ENCODE measurements around the gene YWHAH.
"Not testable (repeated sequence)": the region's sequence is repeated elsewhere in the genome, so short reads cannot be mapped to it uniquely, and the experiment has no call there.

YWHAH gene

DNA sequence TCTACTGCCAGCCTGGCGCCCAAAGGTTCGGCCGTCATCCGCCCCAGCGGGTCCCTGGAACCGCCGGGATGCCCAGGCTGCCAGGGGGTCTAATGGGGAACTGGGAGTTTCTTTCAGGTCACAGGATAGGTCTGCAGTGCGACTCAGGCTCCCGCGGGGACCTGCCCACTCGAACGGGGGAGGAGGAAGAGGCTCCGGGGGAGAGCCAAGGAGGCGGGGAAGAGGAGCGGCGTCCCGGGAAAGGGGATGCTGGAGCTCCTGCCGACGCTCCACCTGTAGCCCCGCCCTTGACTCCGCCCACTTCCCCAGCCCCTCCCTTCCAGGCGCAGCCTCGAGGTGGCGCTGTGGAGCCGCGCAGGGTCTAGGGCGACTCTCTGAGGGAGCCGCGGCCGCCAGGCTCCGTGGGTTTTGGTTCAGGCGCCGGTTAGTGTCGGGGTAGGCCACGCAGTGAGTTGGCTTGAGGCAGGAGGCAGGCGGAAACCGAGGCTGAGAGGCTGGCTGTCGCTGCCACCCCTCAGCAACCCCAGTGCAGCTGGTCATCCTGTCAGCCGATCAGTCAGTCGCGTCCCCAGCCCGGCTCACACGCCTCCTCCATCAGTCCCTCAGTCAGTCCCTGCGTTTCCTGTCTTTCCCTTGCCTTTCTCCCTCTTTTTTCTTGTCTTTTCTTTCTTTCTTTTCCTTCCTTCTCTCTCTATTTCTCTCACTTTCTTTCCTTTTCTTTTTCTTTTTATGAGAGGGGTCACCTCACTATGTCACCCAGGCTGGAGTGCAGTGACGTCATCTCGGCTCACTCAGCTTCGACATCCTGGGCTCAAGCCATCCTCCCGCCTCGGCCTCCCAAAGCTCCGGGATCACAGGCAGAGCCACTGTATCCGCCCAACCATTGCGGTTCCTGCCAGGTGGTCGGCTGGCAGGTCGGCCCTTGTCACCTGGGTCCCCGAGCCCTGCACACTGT is 26.4 kb downstream of the YWHAH start:
- H3K36me3 Mint-ChIP-seq (ENCODE audit: low read depth): no peaks in the 10 kb centered on the region
- H3K4me3 Mint-ChIP-seq: peak overlapping the region; percentile 77

DNA sequence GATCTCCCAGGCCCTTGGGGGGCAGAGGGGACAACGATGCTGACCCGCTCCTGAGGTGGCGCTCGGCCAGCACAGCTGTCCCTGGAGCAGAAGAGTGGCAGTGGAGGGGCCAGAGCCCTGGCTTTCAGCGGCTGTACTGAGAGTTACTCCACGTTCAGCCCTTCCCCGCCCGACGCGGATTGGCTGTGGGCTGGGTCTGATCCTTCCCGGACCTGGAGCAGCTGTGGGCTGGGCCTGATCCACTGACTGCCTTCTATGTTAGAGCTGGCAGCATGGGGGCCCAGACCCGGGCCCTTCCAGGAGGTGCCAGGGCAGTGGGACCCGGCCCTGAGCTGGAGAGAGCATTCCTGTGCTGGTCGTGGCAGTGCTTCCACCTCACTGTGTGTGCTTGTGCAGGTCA is 27.8 kb downstream of the YWHAH start:
- H3K4me3 Mint-ChIP-seq: no peak overlapping the region
- no peaks in the 10 kb centered on the region for H3K36me3 Mint-ChIP-seq (ENCODE audit: low read depth)
- H3K9me3 Mint-ChIP-seq: no peaks in the 10 kb centered on the region
- H3K4me1 Mint-ChIP-seq (ENCODE audit: low read depth): peaks cover 13% of the 10 kb centered on the region
- H3K27ac Mint-ChIP-seq: no peak overlapping the region
- peaks cover 13% of the 10 kb centered on the region for H3K27me3 Mint-ChIP-seq (ENCODE audit: low read depth)

More for the DNA sequence above, 26.4 kb downstream of the YWHAH start:
- Mint-ChIP-seq H3K27ac (peak overlapping the region; percentile 10), H3K27me3 (ENCODE audit: low read depth) (peaks cover 10% of the 10 kb centered on the region), H3K4me1 (ENCODE audit: low read depth) (peaks cover 11% of the 10 kb centered on the region), H3K9me3 (no peaks in the 10 kb centered on the region)

- Mint-ChIP-seq H3K36me3 (ENCODE audit: low read depth) (no peaks in the 10 kb centered on the region), H3K4me3 (no peak overlapping the region), H3K27me3 (ENCODE audit: low read depth) (peaks cover 21% of the 10 kb centered on the region), H3K9me3 (no peaks in the 10 kb centered on the region), H3K27ac (no peak overlapping the region), H3K4me1 (ENCODE audit: low read depth) (peaks cover 14% of the 10 kb centered on the region)
Measured at GRCh38 chr22:31973739-31974138, 29.4 kb downstream of the YWHAH start.

DNA sequence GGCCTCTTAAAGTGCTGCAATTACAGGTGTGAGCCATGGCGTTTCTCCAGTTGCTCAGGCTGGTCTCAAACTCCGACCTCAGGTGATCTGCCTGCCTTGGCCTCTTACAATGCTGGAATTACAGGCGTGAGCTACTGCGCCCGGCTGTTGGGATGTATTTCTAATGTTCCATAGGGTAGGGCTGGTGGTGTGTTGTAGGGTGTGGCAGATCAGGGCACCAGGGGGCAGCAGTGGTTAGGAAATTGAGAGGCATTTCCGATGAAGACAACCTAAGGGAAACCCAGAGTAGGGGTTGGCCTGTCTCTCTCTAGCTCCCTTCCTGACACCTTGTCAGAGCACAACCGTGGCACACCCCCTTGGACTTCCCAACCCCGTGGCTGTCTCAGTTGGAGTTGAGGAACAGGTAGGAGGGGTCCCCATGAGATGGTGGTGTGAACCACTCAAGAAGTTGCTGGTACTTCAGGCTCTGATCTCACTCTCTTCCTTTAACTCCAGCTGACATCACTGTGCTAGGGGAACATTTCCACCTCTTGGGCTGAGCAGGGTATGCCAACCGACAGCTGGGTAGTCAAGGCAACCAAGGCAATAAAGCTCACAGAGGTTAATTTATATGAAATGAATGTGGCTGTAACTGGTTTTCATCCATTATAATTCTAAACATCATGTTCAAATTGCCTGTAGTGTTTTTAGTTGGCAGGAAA is 33.0 kb downstream of the YWHAH start:
- no peak overlapping the region for H3K27ac Mint-ChIP-seq
- H3K4me3 Mint-ChIP-seq: no peak overlapping the region
- peaks cover 15% of the 10 kb centered on the region for H3K27me3 Mint-ChIP-seq (ENCODE audit: low read depth)
- peaks cover 3% of the 10 kb centered on the region for H3K4me1 Mint-ChIP-seq (ENCODE audit: low read depth)
- no peaks in the 10 kb centered on the region for H3K36me3 Mint-ChIP-seq (ENCODE audit: low read depth)
- H3K9me3 Mint-ChIP-seq: no peaks in the 10 kb centered on the region

GRCh38 chr22:31977939-31978338 is 33.6 kb downstream of the YWHAH start:
- no peak overlapping the region for H3K4me3 Mint-ChIP-seq
- H3K4me1 Mint-ChIP-seq (ENCODE audit: low read depth): peaks cover 3% of the 10 kb centered on the region
- H3K36me3 Mint-ChIP-seq (ENCODE audit: low read depth): no peaks in the 10 kb centered on the region
- H3K27me3 Mint-ChIP-seq (ENCODE audit: low read depth): peaks cover 15% of the 10 kb centered on the region
- no peak overlapping the region for H3K27ac Mint-ChIP-seq
- H3K9me3 Mint-ChIP-seq: no peaks in the 10 kb centered on the region

DNA sequence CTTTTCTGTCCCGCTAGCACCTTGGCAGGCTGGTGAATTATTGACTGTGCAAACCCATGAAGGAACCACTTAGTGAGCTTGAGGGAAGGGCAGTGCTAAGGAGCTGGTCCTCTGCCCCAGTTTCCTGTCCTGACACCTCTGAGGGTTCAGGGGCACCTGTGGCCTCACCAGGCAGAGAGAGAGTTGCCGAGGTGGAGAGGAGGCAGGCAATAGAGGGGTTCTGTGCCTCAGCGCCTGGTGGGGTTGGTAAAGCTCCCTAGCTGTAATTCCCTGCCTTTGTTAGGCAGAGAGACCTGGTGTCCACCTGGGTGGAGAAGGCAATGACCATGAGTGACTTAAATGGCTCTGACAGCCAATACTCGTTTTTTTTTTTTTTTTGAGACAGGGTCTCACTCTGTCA is 36.3 kb downstream of the YWHAH start:
- H3K4me1 Mint-ChIP-seq (ENCODE audit: low read depth): peaks cover 3% of the 10 kb centered on the region
- H3K27me3 Mint-ChIP-seq (ENCODE audit: low read depth): peaks cover 11% of the 10 kb centered on the region
- no peaks in the 10 kb centered on the region for H3K36me3 Mint-ChIP-seq (ENCODE audit: low read depth)
- H3K27ac Mint-ChIP-seq: no peak overlapping the region
- no peak overlapping the region for H3K4me3 Mint-ChIP-seq
- no peaks in the 10 kb centered on the region for H3K9me3 Mint-ChIP-seq

DNA sequence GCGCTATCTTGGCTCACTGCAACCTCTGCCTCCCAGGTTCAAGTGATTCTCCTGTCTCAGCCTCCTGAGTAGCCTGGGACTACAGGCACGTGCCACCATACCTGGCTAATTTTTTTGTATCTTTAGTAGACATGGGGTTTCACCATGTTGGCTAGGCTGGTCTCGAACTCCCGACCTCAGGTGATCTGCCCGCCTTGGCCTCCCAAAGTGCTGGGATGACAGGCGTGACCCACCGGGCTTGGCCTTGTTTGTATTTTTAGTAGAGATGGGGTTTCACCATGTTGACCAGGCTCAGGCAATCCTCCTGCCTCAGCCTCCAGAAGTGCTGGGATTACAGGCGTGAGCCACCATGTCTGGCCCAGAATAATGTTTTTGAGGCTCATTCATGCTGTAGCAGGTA is 37.6 kb downstream of the YWHAH start:
- H3K4me3 Mint-ChIP-seq; H3K27ac Mint-ChIP-seq; H3K36me3 Mint-ChIP-seq (ENCODE audit: low read depth); H3K9me3 Mint-ChIP-seq; H3K27me3 Mint-ChIP-seq (ENCODE audit: low read depth); H3K4me1 Mint-ChIP-seq (ENCODE audit: low read depth): not testable (repeated sequence)

DNA sequence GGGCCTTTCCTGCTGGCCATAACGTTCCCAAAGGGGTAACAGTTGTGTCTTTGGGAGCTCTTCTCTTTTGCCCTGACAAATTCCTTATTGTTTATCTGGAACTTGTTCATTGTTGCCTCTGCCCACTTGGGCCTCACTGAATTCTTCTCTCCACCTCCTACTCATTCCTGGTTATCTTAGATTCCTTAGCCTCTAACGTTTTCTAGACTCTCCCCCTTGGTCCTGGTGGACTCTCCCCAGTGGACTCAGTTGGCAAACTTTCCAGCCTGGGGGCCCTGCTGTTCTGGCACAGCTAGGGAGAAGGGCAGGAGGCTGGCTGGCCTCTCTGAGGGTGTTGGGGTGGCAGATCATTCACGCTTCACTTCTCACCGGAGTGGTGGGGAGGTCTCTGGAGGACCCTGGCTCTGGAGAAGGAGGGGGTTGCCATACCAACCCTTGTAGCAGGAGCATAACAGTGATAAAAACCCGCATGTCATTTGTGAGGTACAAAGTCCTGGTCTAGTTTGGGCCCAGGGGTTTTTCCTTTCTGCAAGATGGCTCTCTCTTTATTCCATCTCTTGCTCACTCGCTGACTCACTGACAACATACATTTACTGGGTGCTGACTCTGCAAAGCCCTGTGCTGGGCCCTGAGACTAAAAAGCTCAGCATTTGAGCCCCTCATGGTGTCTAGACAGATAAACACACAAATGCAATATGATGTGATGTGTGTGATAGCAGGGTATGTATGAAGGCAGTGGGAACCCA is 39.7 kb downstream of the YWHAH start:
- H3K4me1 Mint-ChIP-seq (ENCODE audit: low read depth): no peaks in the 10 kb centered on the region
- no peak overlapping the region for H3K27ac Mint-ChIP-seq
- H3K27me3 Mint-ChIP-seq (ENCODE audit: low read depth): peaks cover 12% of the 10 kb centered on the region
- H3K4me3 Mint-ChIP-seq: no peak overlapping the region
- H3K36me3 Mint-ChIP-seq (ENCODE audit: low read depth): no peaks in the 10 kb centered on the region
- no peaks in the 10 kb centered on the region for H3K9me3 Mint-ChIP-seq

DNA sequence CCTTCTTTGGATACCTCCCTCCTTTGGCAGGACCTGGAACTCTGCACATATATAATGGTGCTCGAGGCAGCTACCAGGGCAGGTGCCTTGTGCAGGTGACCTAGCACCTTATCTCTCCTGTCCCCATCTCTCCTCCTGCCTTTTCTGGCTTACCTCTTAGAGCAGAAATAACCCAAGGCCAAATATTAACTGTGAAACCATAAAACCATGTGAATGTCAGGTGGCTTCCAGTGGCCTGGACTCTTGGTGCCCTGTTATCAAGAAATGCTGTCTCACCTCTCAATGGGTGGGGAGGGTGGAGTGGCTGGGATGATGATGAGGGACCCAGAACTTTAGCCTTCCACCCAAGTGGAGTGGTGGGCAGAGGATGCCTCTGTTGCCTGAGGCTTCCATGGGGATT is 42.9 kb downstream of the YWHAH start:
- Mint-ChIP-seq H3K9me3 (no peaks in the 10 kb centered on the region), H3K27ac (no peak overlapping the region), H3K4me1 (ENCODE audit: low read depth) (no peaks in the 10 kb centered on the region), H3K36me3 (ENCODE audit: low read depth) (no peaks in the 10 kb centered on the region), H3K27me3 (ENCODE audit: low read depth) (peaks cover 26% of the 10 kb centered on the region), H3K4me3 (no peak overlapping the region)

DNA sequence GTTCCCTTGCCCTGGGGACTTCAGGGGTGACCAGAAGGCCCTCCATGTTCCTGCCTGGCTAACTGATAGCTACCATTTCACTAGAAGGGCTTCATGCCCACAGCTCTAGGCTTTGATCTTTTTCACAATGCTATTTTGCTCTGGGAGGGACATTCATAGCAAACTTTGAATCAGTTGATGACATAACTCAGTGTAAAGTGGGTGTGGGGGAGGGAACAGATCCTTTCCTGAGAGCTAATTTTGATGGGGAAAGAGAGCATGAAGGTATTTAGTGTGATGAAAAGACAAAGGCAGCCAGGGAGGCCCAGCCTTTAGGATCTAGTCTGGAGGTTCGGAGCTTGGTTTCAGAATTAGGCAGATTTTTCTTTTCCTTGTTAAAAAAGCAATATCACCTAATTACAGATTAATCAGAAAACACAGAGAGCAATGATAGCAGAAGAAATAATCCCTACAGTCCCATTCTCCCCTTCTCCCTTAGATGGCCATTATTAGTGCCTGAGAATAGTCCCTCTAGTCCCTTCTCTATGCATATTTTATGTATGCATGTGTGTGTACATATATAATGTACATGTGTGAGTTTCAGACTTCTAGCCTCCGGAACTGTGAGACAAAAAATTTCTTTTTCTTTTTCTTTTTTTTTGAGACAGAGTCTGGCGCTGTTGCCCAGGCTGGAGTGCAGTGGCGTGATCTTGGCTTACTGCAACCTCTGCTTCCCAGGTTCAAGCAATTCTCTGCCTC is 46.9 kb downstream of the YWHAH start:
- Mint-ChIP-seq H3K27me3 (ENCODE audit: low read depth) (peaks cover 27% of the 10 kb centered on the region), H3K4me1 (ENCODE audit: low read depth) (no peaks in the 10 kb centered on the region), H3K27ac (no peak overlapping the region), H3K36me3 (ENCODE audit: low read depth) (no peaks in the 10 kb centered on the region), H3K9me3 (no peaks in the 10 kb centered on the region), H3K4me3 (no peak overlapping the region)

GRCh38 chr22:31995046-31995445 is 50.7 kb downstream of the YWHAH start:
- Mint-ChIP-seq H3K4me3 (no peak overlapping the region), H3K36me3 (ENCODE audit: low read depth) (no peaks in the 10 kb centered on the region), H3K27ac (no peak overlapping the region), H3K27me3 (ENCODE audit: low read depth) (peaks cover 30% of the 10 kb centered on the region), H3K9me3 (no peaks in the 10 kb centered on the region), H3K4me1 (ENCODE audit: low read depth) (no peaks in the 10 kb centered on the region)

DNA sequence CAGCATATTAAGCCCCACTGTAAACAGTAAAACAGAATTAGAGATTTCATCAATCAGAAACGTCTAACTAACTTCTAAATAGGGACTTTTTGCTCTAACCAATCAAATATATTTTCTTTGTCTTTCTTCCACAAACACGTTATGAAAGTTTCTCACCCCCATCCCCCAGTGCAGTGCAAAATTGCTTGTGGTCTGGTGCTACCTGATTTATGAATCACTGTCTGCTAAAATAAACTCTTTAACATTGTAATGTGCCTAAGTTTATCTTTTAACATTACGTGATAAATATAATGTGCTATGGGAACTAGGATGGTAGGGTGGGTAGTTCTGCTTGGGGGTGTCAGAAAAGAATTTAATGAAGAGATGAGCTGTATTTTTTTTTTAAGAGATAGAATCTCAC is 51.5 kb downstream of the YWHAH start:
- peaks cover 29% of the 10 kb centered on the region for H3K27me3 Mint-ChIP-seq (ENCODE audit: low read depth)
- no peak overlapping the region for H3K27ac Mint-ChIP-seq
- H3K4me1 Mint-ChIP-seq (ENCODE audit: low read depth): no peaks in the 10 kb centered on the region
- no peaks in the 10 kb centered on the region for H3K9me3 Mint-ChIP-seq
- no peak overlapping the region for H3K4me3 Mint-ChIP-seq
- no peaks in the 10 kb centered on the region for H3K36me3 Mint-ChIP-seq (ENCODE audit: low read depth)

DNA sequence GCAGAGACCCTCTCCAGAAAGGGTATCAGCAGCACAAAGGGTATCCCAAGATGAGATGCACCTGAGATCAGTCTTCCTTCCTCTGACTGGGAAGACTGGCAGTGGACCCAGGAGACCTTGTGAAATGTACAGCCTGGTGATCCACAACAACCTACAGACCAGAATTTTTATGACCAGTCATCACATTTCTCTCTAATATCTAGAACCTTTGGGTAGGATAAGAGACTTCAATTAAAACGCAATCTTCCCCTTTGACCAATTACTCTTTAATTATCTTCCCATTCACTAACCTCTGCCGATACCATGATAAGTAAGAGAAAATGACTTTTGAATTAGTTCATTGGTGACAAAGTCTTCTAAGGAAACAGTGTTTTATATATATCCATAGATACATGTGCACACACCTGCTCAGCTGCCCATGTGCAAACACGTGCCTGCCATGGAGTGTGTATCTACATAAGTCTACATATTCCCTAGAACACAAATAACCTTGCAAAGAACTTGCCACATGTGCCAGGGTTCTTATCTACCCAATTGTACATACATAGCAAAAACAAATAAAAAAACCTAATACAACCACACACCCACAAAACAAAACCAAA is 54.5 kb downstream of the YWHAH start:
- Mint-ChIP-seq H3K4me1 (ENCODE audit: low read depth) (no peaks in the 10 kb centered on the region), H3K4me3 (no peak overlapping the region), H3K9me3 (no peaks in the 10 kb centered on the region), H3K27ac (no peak overlapping the region), H3K27me3 (ENCODE audit: low read depth) (peaks cover 29% of the 10 kb centered on the region), H3K36me3 (ENCODE audit: low read depth) (no peaks in the 10 kb centered on the region)

DNA sequence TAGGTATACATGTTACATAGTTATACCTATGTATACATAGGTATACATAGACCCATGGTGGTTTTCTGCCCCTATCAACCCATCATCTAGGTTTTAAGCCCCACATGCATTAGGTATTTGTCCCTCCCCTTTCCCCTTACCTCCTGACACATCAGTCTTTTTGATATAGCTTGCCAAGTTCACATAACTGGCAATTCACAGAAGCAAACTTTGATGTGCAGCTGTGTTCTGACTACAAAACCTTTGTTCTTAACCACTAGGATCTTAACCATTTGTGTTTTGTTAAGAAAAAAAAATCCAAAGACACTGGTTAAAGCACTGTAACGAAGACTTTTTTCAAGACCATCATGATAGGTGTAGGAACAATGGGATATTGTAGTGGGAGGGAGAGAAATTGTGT is 55.8 kb downstream of the YWHAH start:
- H3K27me3 Mint-ChIP-seq (ENCODE audit: low read depth): peaks cover 30% of the 10 kb centered on the region
- no peak overlapping the region for H3K4me3 Mint-ChIP-seq
- no peaks in the 10 kb centered on the region for H3K4me1 Mint-ChIP-seq (ENCODE audit: low read depth)
- no peak overlapping the region for H3K27ac Mint-ChIP-seq
- H3K36me3 Mint-ChIP-seq (ENCODE audit: low read depth): no peaks in the 10 kb centered on the region
- H3K9me3 Mint-ChIP-seq: no peaks in the 10 kb centered on the region
